Sigmoid colon (tissue), 7 donors: ENCODE data around the gene CYP3A5. TPM values are rescaled to one million over a fixed set of nuclear protein-coding genes. Genes with fewer than 3 reads are reported as not detected.

Source experiments
- polyA plus RNA-seq, 3 donors: library from polyadenylated mRNA; stranded (reverse); fragments of 200-250 nt; gene quantifications; one replicate each; pipeline ENCODE4 v1.2.3, GENCODE V29; 2013
- small RNA-seq, 3 donors: library from RNA; depleted of rRNA; stranded (forward); fragments of <200 nt; gene quantifications; one replicate each; pipeline ENCODE3, GENCODE V24; 2016
- total RNA-seq, 4 donors: library from RNA; depleted of rRNA; stranded (reverse); fragments of >200 nt; gene quantifications; one replicate each; pipeline ENCODE4 v1.1.0, GENCODE V29; 2016
- donor health status: healthy with polysubstance abuse.
- donor health status: Bipolar disorder and iron deficiency.
- donor health status: healthy.

The CYP3A5 gene
- total and polyA plus RNA-seq, 7 donors = 0.54 to 36.1 (median 7.5) TPM

Small RNAs within 50 kb of the gene (small RNA-seq; reads per million reads assigned to genes)
- 0 reads per million in 3 donors for gene CYP3A51P
- 0 reads per million in 3 donors for gene CYP3A7-CYP3A51P

Other genes with a start within 250 kb of the CYP3A5 start
- 1 to 10 TPM; 4.6 to 6.4 (median 5.6) TPM for gene PTCD1, start 241.2 kb downstream of the CYP3A5 start, total RNA-seq
- 1 to 10 TPM; 1.2 to 5.5 (median 4.0) TPM for gene PTCD1, start 241.2 kb downstream of the CYP3A5 start, polyA plus RNA-seq
- gene CPSF4, start 241.1 kb downstream of the CYP3A5 start, total RNA-seq = 10 to 100 TPM; 26.8 to 32.3 (median 30.3) TPM
- 10 to 100 TPM; 12.7 to 28.0 (median 19.8) TPM for gene CPSF4, start 241.1 kb downstream of the CYP3A5 start, polyA plus RNA-seq
- 1,000 to 10,000 TPM in 1 of 4 donors, 100 to 1,000 TPM in 3; 550 to 1,502 (median 722) TPM for gene ATP5MF, start 213.8 kb downstream of the CYP3A5 start, total RNA-seq
- gene ATP5MF, start 213.8 kb downstream of the CYP3A5 start, polyA plus RNA-seq = 1,000 to 10,000 TPM; 1,517 to 2,013 (median 1,625) TPM
- 10 to 100 TPM in 1 of 4 donors, 1 to 10 TPM in 3; 4.3 to 10.5 (median 7.0) TPM for gene ZNF789, start 207.1 kb downstream of the CYP3A5 start, total RNA-seq
- 10 to 100 TPM in 1 of 3 donors, 1 to 10 TPM in 2; 3.7 to 17.4 (median 6.0) TPM for gene ZNF789, start 207.1 kb downstream of the CYP3A5 start, polyA plus RNA-seq
- 10 to 100 TPM; 29.4 to 38.8 (median 34.6) TPM for gene ZNF394, start 179.7 kb downstream of the CYP3A5 start, total RNA-seq
- 10 to 100 TPM; 19.2 to 25.5 (median 19.2) TPM for gene ZNF394, start 179.7 kb downstream of the CYP3A5 start, polyA plus RNA-seq
- 10 to 100 TPM in 1 of 4 donors, 1 to 10 TPM in 3; 7.7 to 12.5 (median 8.4) TPM for gene ZKSCAN5, start 175.3 kb downstream of the CYP3A5 start, total RNA-seq
- 1 to 10 TPM; 3.0 to 4.9 (median 3.0) TPM for gene ZKSCAN5, start 175.3 kb downstream of the CYP3A5 start, polyA plus RNA-seq
- gene FAM200A, start 127.9 kb downstream of the CYP3A5 start, total RNA-seq = 1 to 10 TPM; 2.3 to 6.4 (median 4.6) TPM
- 1 to 10 TPM; 1.8 to 3.1 (median 2.4) TPM for gene FAM200A, start 127.9 kb downstream of the CYP3A5 start, polyA plus RNA-seq
- 100 to 1,000 TPM; 124 to 148 (median 131) TPM for gene ZNF655, start 121.4 kb downstream of the CYP3A5 start, total RNA-seq
- 10 to 100 TPM; 45.0 to 56.9 (median 50.9) TPM for gene ZNF655, start 121.4 kb downstream of the CYP3A5 start, polyA plus RNA-seq
- gene TMEM225B, start 81.7 kb downstream of the CYP3A5 start, total RNA-seq = 1 to 10 TPM in 1 of 4 donors, under 1 TPM in 1, not detected in 2; 0.41 to 1.8 TPM
- gene TMEM225B, start 81.7 kb downstream of the CYP3A5 start, polyA plus RNA-seq = under 1 TPM in 1 of 3 donors, not detected in 2; 0.38 TPM
- 10 to 100 TPM; 10.7 to 19.9 (median 14.9) TPM for gene ZSCAN25, start 63.0 kb downstream of the CYP3A5 start, total RNA-seq
- gene ZSCAN25, start 63.0 kb downstream of the CYP3A5 start, polyA plus RNA-seq = 1 to 10 TPM; 3.6 to 7.2 (median 3.9) TPM
- gene CYP3A7, start 55.2 kb upstream of the CYP3A5 start, total RNA-seq = under 1 TPM in 2 of 4 donors, not detected in 2; 0.33 to 0.36 TPM
- under 1 TPM in 2 of 3 donors, not detected in 1; 0.10 to 0.46 TPM for gene CYP3A7, start 55.2 kb upstream of the CYP3A5 start, polyA plus RNA-seq
- not detected for gene CYP3A4, start 104.2 kb upstream of the CYP3A5 start, total RNA-seq
- gene CYP3A4, start 104.2 kb upstream of the CYP3A5 start, polyA plus RNA-seq = 1 to 10 TPM in 1 of 3 donors, under 1 TPM in 2; 0.25 to 3.6 (median 0.69) TPM
- 1 to 10 TPM in 1 of 4 donors, not detected in 3; 1.4 TPM for gene CYP3A43, start 148.0 kb upstream of the CYP3A5 start, total RNA-seq
- gene CYP3A43, start 148.0 kb upstream of the CYP3A5 start, polyA plus RNA-seq = not detected
- not detected for gene OR2AE1, start 197.0 kb upstream of the CYP3A5 start, total RNA-seq
- under 1 TPM in 1 of 3 donors, not detected in 2; 0.06 TPM for gene OR2AE1, start 197.0 kb upstream of the CYP3A5 start, polyA plus RNA-seq
- gene TRIM4, start 239.5 kb upstream of the CYP3A5 start, total RNA-seq = 10 to 100 TPM; 21.9 to 33.2 (median 29.6) TPM
- gene TRIM4, start 239.5 kb upstream of the CYP3A5 start, polyA plus RNA-seq = 10 to 100 TPM; 12.5 to 18.0 (median 17.4) TPM
- gene GJC3, start 249.6 kb upstream of the CYP3A5 start, total RNA-seq = under 1 TPM in 3 of 4 donors, not detected in 1; 0.33 to 0.95 (median 0.71) TPM
- gene GJC3, start 249.6 kb upstream of the CYP3A5 start, polyA plus RNA-seq = under 1 TPM in 1 of 3 donors, not detected in 2; 0.31 TPM